SK-N-SH (cell line): ENCODE data around the gene CASZ1. TPM values are rescaled to one million over a fixed set of nuclear protein-coding genes. Genes with fewer than 3 reads are reported as not detected.

Source experiments
- CTCF ChIA-PET: fragments of 300-600, 350-600 bp; formaldehyde crosslinking; extraction: SDS; loops from one replicate; lab custom pipeline; 2021; lab: Yijun Ruan, JAX
- POLR2A ChIA-PET: fragments of 350-600 bp; sonication (Branson Sonifier 250); formaldehyde crosslinking; extraction: SDS; loops from one replicate; lab custom pipeline; 2020; ENCODE audit warnings: antibody characterized with exemption, inconsistent platforms; lab: Yijun Ruan, JAX
- DNase-seq: peaks from one replicate; pipeline ENCODE4 v3.0.0; 2012
- H2AFZ ChIP-seq: fragments of 200-600 bp; sonication (generic); 2 replicates; pipeline ENCODE4 v1.8.1; 2016; ENCODE audit warnings: antibody characterized with exemption, mild to moderate bottlenecking, low read depth
- H3F3A ChIP-seq: fragments of 200-600 bp; sonication (generic); replicated peaks from 2 replicates; pipeline ENCODE3; 2016; ENCODE audit warnings: antibody characterized with exemption, mild to moderate bottlenecking; ENCODE audit not compliant: insufficient read depth
- H3K27ac ChIP-seq, 2 experiments: fragments of 200-500 bp in 1 of 2; fragments of 200-600 bp in 1 of 2; sonication (Bioruptor generic) in 1 of 2; sonication (generic), shearing (Covaris generic) in 1 of 2; 2 replicates each; pipeline versions ENCODE4 v1.5.1 to v1.6.1; 2014 to 2016; ENCODE audit warnings: low read depth in 2 of 2, inconsistent platforms in 1 of 2, low read length in 1 of 2, mild to moderate bottlenecking in 1 of 2, mixed read lengths in 1 of 2
- H3K27me3 ChIP-seq: fragments of 200-600 bp; sonication (generic), shearing (Covaris generic); 2 replicates; pipeline ENCODE4 v1.6.1; 2016; ENCODE audit warnings: mixed run types; ENCODE audit not compliant: insufficient read depth
- H3K36me3 ChIP-seq, 2 experiments: fragments of 200-500 bp in 1 of 2; fragments of 200-600 bp in 1 of 2; sonication (Bioruptor generic) in 1 of 2; sonication (generic) in 1 of 2; replicated peaks in 1 of 2; 2 replicates each; pipeline versions ENCODE3 to v1.5.1; 2014 to 2016; ENCODE audit warnings: low read length in 1 of 2, mild to moderate bottlenecking in 1 of 2; ENCODE audit not compliant: insufficient read depth in 2 of 2, control insufficient read depth in 1 of 2
- H3K4me1 ChIP-seq, 2 experiments: fragments of 200-500 bp in 1 of 2; fragments of 200-600 bp in 1 of 2; sonication (Bioruptor generic) in 1 of 2; sonication (generic), shearing (Covaris generic) in 1 of 2; 2 replicates each; pipeline versions ENCODE4 v1.5.1 to v1.6.1; 2014 to 2016; ENCODE audit warnings: low read depth in 1 of 2, low read length in 1 of 2, mixed run types in 1 of 2; ENCODE audit not compliant: insufficient read depth in 2 of 2, control insufficient read depth in 1 of 2
- H3K4me2 ChIP-seq: fragments of 200-600 bp; sonication (generic), shearing (Covaris generic); 2 replicates; pipeline ENCODE4 v1.6.1; 2017; ENCODE audit warnings: mixed run types
- H3K4me3 ChIP-seq, 2 experiments: fragments of 200-500 bp in 1 of 2; fragments of 200-600 bp in 1 of 2; sonication (Bioruptor generic) in 1 of 2; sonication (generic), shearing (Covaris generic) in 1 of 2; 2 replicates each; pipeline versions ENCODE4 v1.5.1 to v1.8.1; 2014 to 2016; ENCODE audit warnings: low read depth in 2 of 2, inconsistent platforms in 1 of 2, low read length in 1 of 2, mild to moderate bottlenecking in 1 of 2, mixed read lengths in 1 of 2, moderate library complexity in 1 of 2
- H3K79me2 ChIP-seq: fragments of 200-600 bp; sonication (generic); 2 replicates; pipeline ENCODE4 v1.8.1; 2017; ENCODE audit warnings: mild to moderate bottlenecking; ENCODE audit not compliant: insufficient read depth
- H3K9ac ChIP-seq: fragments of 200-600 bp; sonication (generic); 2 replicates; pipeline ENCODE4 v1.6.1; 2017; ENCODE audit warnings: mixed run types
- H3K9me2 ChIP-seq: fragments of 200-600 bp; sonication (generic); 2 replicates; pipeline ENCODE4 v1.6.1; 2017; ENCODE audit warnings: mixed run types
- H3K9me3 ChIP-seq: fragments of 200-600 bp; sonication (generic); 2 replicates; pipeline ENCODE4 v1.6.1; 2017; ENCODE audit warnings: mixed run types, mild to moderate bottlenecking, moderate library complexity
- H4K20me1 ChIP-seq: fragments of 200-600 bp; sonication (generic); 2 replicates; pipeline ENCODE4 v1.6.1; 2017; ENCODE audit warnings: mild to moderate bottlenecking, mixed run types; ENCODE audit not compliant: insufficient read depth
- CHD2 ChIP-seq: fragments of 150-350 bp; IDR thresholded peaks from 2 replicates; pipeline ENCODE4 v1.6.1; 2018; ENCODE audit warnings: low read length; ENCODE audit not compliant: partially characterized antibody
- GATA2 ChIP-seq: sonication (generic); formaldehyde crosslinking; IDR thresholded peaks from 2 replicates; pipeline ENCODE4 v1.5.0; 2020; ENCODE audit warnings: mild to moderate bottlenecking, missing genetic modification reagents
- JUND ChIP-seq: IDR thresholded peaks from 2 replicates; pipeline ENCODE4 v1.4.0; 2012
- MXI1 ChIP-seq: IDR thresholded peaks from 2 replicates; pipeline ENCODE4 v1.6.1; 2012; ENCODE audit warnings: mild to moderate bottlenecking, low read depth, low read length, improper control_type of control experiment
- NFIC ChIP-seq: IDR thresholded peaks from 2 replicates; pipeline ENCODE4 v1.4.0; 2012; ENCODE audit warnings: borderline replicate concordance
- NRF1 ChIP-seq: IDR thresholded peaks from 2 replicates; pipeline ENCODE4 v1.6.1; 2012; ENCODE audit warnings: low read depth, mild to moderate bottlenecking, low read length
- PBX3 ChIP-seq: IDR thresholded peaks from 2 replicates; pipeline ENCODE4; 2012
- RCOR1 ChIP-seq: fragments of 150-350 bp; IDR thresholded peaks from 2 replicates; pipeline ENCODE4 v1.6.1; 2017; ENCODE audit warnings: antibody characterized with exemption, low read length
- REST ChIP-seq: IDR thresholded peaks from 2 replicates; pipeline ENCODE4 v1.6.1; 2012; ENCODE audit warnings: mild to moderate bottlenecking, low read depth, low read length, moderate library complexity
- RFX5 ChIP-seq: IDR thresholded peaks from 2 replicates; pipeline ENCODE4 v1.6.1; 2012; ENCODE audit warnings: mild to moderate bottlenecking, improper control_type of control experiment, low read length
- TAF1 ChIP-seq: IDR thresholded peaks from 2 replicates; pipeline ENCODE4 v1.6.1; 2012; ENCODE audit warnings: low read depth, mild to moderate bottlenecking, low read length, moderate library complexity, borderline replicate concordance
- TCF12 ChIP-seq: IDR thresholded peaks from 2 replicates; pipeline ENCODE4 v1.4.0; 2012
- YY1 ChIP-seq: IDR thresholded peaks from 2 replicates; pipeline ENCODE4 v1.4.0; 2012; ENCODE audit warnings: low read depth, mild to moderate bottlenecking
- WGBS: methylation state at CpG from one replicate; pipeline ENCODE4 v1.1.6; 2017; ENCODE audit warnings: low lambda C conversion rate; 5-methylcytosine and 5-hydroxymethylcytosine counted together
- polyA plus RNA-seq, 3 experiments: library from polyadenylated mRNA; depleted of rRNA; stranded (reverse); fragments of >200 nt; gene quantifications; 2 replicates each; pipeline ENCODE4 v1.2.3, GENCODE V29; 2012

Gene CASZ1
- polyA plus RNA-seq, 1 of the 3 experiments (the other 2 are of a cell fraction) = 0.51 TPM

- H3K4me2 ChIP-seq = no peak overlapping the region
- H3K79me2 ChIP-seq = no peaks in the 10 kb centered on the region
- DNase-seq = no peak
- no peaks in the 10 kb centered on the region for H3K9me2 ChIP-seq
- CTCF ChIA-PET = interaction anchor here (0.8 to 2.1 kb wide), 2 partner anchors 14 to 279 kb away, joined by 3 to 8 read pairs; no protein-coding TSS in a partner anchor
- WGBS = 82% methylated on average over 15 of the region's 17 CpGs
- peaks cover 0 to 6% of the 10 kb centered on the region in 2 experiments; a peak in 1 of 4 replicates for H3K4me1 ChIP-seq
- H3F3A ChIP-seq = no peaks in the 10 kb centered on the region
- no peak overlapping the region for H3K27ac ChIP-seq
- H3K9me3 ChIP-seq = no peaks in the 10 kb centered on the region
- POLR2A ChIA-PET = no interaction called here
- no peaks in the 10 kb centered on the region for H3K36me3 ChIP-seq
- no peak for TF ChIP-seq CHD2
- TF ChIP-seq RFX5 = no peak
- 0 out of 2 replicates have a peak, but pooled peaks cover 14% of the 10 kb centered on the region for H3K27me3 ChIP-seq
- H2AFZ ChIP-seq = no peak overlapping the region
- no peak overlapping the region for H3K4me3 ChIP-seq
- H3K9ac ChIP-seq = no peak overlapping the region
- H4K20me1 ChIP-seq = no peaks in the 10 kb centered on the region
Observed at GRCh38 chr1:10773851-10774614, 22.4 kb downstream of the CASZ1 start.

GRCh38 chr1:10773376-10773775, 23.1 kb downstream of the CASZ1 start:
- H3K9me3 ChIP-seq = no peaks in the 10 kb centered on the region
- 48% methylated on average over 3 of the region's 12 CpGs for WGBS

More at GRCh38 chr1:10773376-10773775, 23.1 kb downstream of the CASZ1 start:
- ChIA-PET CTCF (interaction anchor here (0.8 to 2.1 kb wide), 2 partner anchors 15 to 278 kb away, joined by 3 to 8 read pairs; no protein-coding TSS in a partner anchor), POLR2A (no interaction called here)
- Histone ChIP-seq H3K9me2 (no peaks in the 10 kb centered on the region), H2AFZ (no peak overlapping the region), H3K79me2 (no peaks in the 10 kb centered on the region), H3K4me3 (no peak overlapping the region), H3K4me1 (peaks cover 0 to 6% of the 10 kb centered on the region in 2 experiments; a peak in 1 of 4 replicates), H4K20me1 (no peaks in the 10 kb centered on the region), H3K36me3 (no peaks in the 10 kb centered on the region), H3K4me2 (no peak overlapping the region), H3K27ac (no peak overlapping the region), H3K27me3 (0 out of 2 replicates have a peak, but pooled peaks cover 14% of the 10 kb centered on the region), H3K9ac (no peak overlapping the region), H3F3A (no peaks in the 10 kb centered on the region)
- TF ChIP-seq MXI1 (no peak), YY1 (no peak), NFIC (no peak), PBX3 (no peak), JUND (no peak), TAF1 (no peak), REST (no peak), TCF12 (no peak), RCOR1 (no peak), NRF1 (no peak), GATA2 (CRISPR knock-in tag) (no peak)
- no peak for DNase-seq
